Caco-2 (cell line): Measurements from ENCODE around the gene ATP2B1. TPM values are rescaled to one million over a fixed set of nuclear protein-coding genes. Genes with fewer than 3 reads are reported as not detected.

Source experiments
- BruUV-seq: library from RNA; stranded (reverse); fragments of 400-500 nt; replicated peaks from 2 replicates; lab custom pipeline; 2021; lab: Mats Ljungman, UMichigan
- CTCF ChIA-PET: fragments of 300-600 bp; sonication (Branson Sonifier 250); formaldehyde crosslinking; loops from one replicate; lab custom pipeline; 2022; ENCODE audit warnings: antibody characterized with exemption; lab: Charles Lee
- POLR2A ChIA-PET: fragments of 300-600 bp; sonication (Branson Sonifier 250); formaldehyde crosslinking; loops from one replicate; lab custom pipeline; 2022; ENCODE audit warnings: antibody characterized with exemption; lab: Charles Lee
- DNase-seq, 2 experiments: peaks; one replicate each; pipeline versions ENCODE4 v3.0.0 to v3.0.0-alpha.2; 2020 to 2022
- H3K27me3 ChIP-seq: replicated peaks from 2 replicates; pipeline ENCODE4 v1.6.0; 2011; ENCODE audit warnings: low read length; ENCODE audit not compliant: control insufficient read depth, insufficient read depth
- H3K36me3 ChIP-seq: 2 replicates; pipeline ENCODE4 v1.5.1; 2011; ENCODE audit warnings: low read length; ENCODE audit not compliant: control insufficient read depth, insufficient read depth
- H3K4me1 ChIP-seq: fragments of 250-450 bp; sonication (Bioruptor Pico); 2 replicates; pipeline ENCODE4 v1.5.1; 2020; ENCODE audit warnings: mild to moderate bottlenecking
- H3K4me3 ChIP-seq: 2 replicates; pipeline ENCODE4 v1.5.1; 2011; ENCODE audit warnings: low read depth, mild to moderate bottlenecking, control low read depth, low read length
- H3K9me3 ChIP-seq: fragments of 250-450 bp; sonication (Bioruptor Pico); 2 replicates; pipeline ENCODE4 v1.5.1; 2020; ENCODE audit warnings: mild to moderate bottlenecking, moderate library complexity
- H3K27ac Mint-ChIP-seq: one replicate; pipeline ENCODE4 v1.8.0; 2022; ENCODE audit warnings: mixed read lengths; ENCODE audit not compliant: unreplicated experiment
- H3K27me3 Mint-ChIP-seq: one replicate; pipeline ENCODE4 v1.8.0; 2022; ENCODE audit warnings: mixed read lengths; ENCODE audit not compliant: insufficient read depth, unreplicated experiment
- H3K36me3 Mint-ChIP-seq: one replicate; pipeline ENCODE4 v1.8.0; 2022; ENCODE audit warnings: mild to moderate bottlenecking, mixed read lengths; ENCODE audit not compliant: insufficient read depth, unreplicated experiment
- H3K4me1 Mint-ChIP-seq: one replicate; pipeline ENCODE4 v1.8.0; 2022; ENCODE audit warnings: low read depth, mixed read lengths; ENCODE audit not compliant: unreplicated experiment
- H3K4me3 Mint-ChIP-seq: one replicate; pipeline ENCODE4 v1.8.0; 2022; ENCODE audit warnings: mild to moderate bottlenecking, moderate library complexity, mixed read lengths; ENCODE audit not compliant: unreplicated experiment
- H3K9me3 Mint-ChIP-seq: one replicate; pipeline ENCODE4 v1.8.0; 2022; ENCODE audit warnings: mixed read lengths; ENCODE audit not compliant: unreplicated experiment
- intact Hi-C: fragments of 100-400 bp; cut with micrococcal nuclease; formaldehyde crosslinking; loops from one replicate; pipeline ENCODE4 v1.10.0; 2022; ENCODE audit not compliant: unreplicated experiment
- total RNA-seq: library from RNA; stranded (reverse); gene quantifications from 2 replicates; pipeline ENCODE4 v1.2.3, GENCODE V29; 2022
- TF ChIP-seq, protein P1 (sequence below), 2 experiments: fragments of 200-600 bp in 1 of 2; IDR thresholded peaks; 1 replicate in 1 of 2; 2 replicates in 1 of 2; pipeline versions ENCODE4 v1.5.1 to v1.8.0; 2011 to 2022; ENCODE audit warnings: antibody characterized with exemption in 1 of 2, control low read depth in 1 of 2, inconsistent platforms in 1 of 2, low read depth in 1 of 2, low read length in 1 of 2, mild to moderate bottlenecking in 1 of 2, moderate library complexity in 1 of 2; ENCODE audit not compliant: insufficient read depth in 1 of 2, severe bottlenecking in 1 of 2, unreplicated experiment in 1 of 2

The ATP2B1 gene
- total RNA-seq, 1 experiment from 2014 or later, result 107 TPM

DNA sequence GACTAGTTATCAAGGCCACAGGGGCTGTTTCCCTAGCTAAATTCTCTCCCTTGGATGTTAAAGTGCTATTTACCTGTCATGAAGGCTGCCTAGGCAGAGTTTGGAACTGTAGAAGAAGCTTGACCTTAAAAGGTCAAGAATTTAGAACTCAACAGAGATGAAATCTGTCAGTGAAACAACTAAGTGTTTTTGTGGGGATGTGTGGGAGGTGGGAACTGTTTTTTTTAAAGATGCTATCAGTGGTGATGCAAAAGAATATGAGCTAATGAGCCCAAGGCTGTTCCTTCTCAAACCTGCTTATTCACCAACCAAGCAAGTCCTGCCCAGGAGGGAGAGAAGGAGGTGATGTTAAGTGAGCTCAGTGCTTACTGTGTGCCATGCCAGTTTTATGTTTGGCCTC is 142.0 kb downstream of the ATP2B1 start:
- H3K27me3 ChIP-seq, result no peaks in the 10 kb centered on the region
- H3K36me3 ChIP-seq, result no peaks in the 10 kb centered on the region
- H3K9me3 ChIP-seq, result no peaks in the 10 kb centered on the region
- Mint-ChIP-seq H3K27ac (peak overlapping the region; percentile 58), H3K27me3 (no peaks in the 10 kb centered on the region), H3K4me3 (no peak overlapping the region), H3K36me3 (no peaks in the 10 kb centered on the region), H3K4me1 (peaks cover 39% of the 10 kb centered on the region), H3K9me3 (peaks cover 7% of the 10 kb centered on the region)
- intact Hi-C loops, result no loop called here
- TF ChIP-seq, protein P1, sequence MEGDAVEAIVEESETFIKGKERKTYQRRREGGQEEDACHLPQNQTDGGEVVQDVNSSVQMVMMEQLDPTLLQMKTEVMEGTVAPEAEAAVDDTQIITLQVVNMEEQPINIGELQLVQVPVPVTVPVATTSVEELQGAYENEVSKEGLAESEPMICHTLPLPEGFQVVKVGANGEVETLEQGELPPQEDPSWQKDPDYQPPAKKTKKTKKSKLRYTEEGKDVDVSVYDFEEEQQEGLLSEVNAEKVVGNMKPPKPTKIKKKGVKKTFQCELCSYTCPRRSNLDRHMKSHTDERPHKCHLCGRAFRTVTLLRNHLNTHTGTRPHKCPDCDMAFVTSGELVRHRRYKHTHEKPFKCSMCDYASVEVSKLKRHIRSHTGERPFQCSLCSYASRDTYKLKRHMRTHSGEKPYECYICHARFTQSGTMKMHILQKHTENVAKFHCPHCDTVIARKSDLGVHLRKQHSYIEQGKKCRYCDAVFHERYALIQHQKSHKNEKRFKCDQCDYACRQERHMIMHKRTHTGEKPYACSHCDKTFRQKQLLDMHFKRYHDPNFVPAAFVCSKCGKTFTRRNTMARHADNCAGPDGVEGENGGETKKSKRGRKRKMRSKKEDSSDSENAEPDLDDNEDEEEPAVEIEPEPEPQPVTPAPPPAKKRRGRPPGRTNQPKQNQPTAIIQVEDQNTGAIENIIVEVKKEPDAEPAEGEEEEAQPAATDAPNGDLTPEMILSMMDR (IDR thresholded peaks at IDR 0.05; ENCODE audit: insufficient read depth in 1 of 2, low read depth in 1 of 2, low read length in 1 of 2, severe bottlenecking in 1 of 2, unreplicated experiment in 1 of 2), result no peak
- no TSS peak for BruUV-seq
- POLR2A ChIA-PET, result no interaction called here
- H3K4me1 ChIP-seq, result peaks cover 37% of the 10 kb centered on the region
- no peak overlapping the region for H3K4me3 ChIP-seq
- CTCF ChIA-PET, result no interaction called here
- DNase-seq, result no peak

DNA sequence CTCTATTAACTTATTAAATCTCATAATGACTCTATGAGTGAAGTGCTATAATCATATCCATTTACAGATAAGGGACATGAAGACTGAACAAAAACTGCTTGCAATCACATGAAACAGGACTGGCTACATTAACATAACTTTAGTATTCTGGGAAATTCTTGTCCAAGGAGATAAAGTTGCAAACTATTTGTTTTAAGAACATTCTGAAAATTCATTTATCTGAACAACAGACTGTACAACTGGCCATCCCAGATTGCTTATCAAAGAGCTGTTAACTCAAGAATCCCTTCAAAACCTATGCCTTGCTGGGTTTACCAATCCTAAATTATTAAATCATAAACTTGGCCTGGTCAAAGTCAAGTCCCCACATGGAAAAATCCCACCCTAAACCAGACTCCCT is 143.6 kb downstream of the ATP2B1 start:
- Mint-ChIP-seq H3K4me1 (peaks cover 35% of the 10 kb centered on the region), H3K4me3 (no peak overlapping the region), H3K9me3 (peaks cover 7% of the 10 kb centered on the region), H3K36me3 (no peaks in the 10 kb centered on the region), H3K27ac (no peak overlapping the region), H3K27me3 (no peaks in the 10 kb centered on the region)
- BruUV-seq, result no TSS peak
- DNase-seq, result no peak
- Histone ChIP-seq H3K27me3 (no peaks in the 10 kb centered on the region), H3K36me3 (no peaks in the 10 kb centered on the region), H3K4me3 (no peak overlapping the region), H3K9me3 (no peaks in the 10 kb centered on the region), H3K4me1 (peaks cover 37% of the 10 kb centered on the region)
- intact Hi-C loops, result no loop called here
- ChIA-PET POLR2A (no interaction called here), CTCF (no interaction called here)
- TF ChIP-seq, protein P1 (IDR thresholded peaks at IDR 0.05; ENCODE audit: insufficient read depth in 1 of 2, low read depth in 1 of 2, low read length in 1 of 2, severe bottlenecking in 1 of 2, unreplicated experiment in 1 of 2), result no peak

DNA sequence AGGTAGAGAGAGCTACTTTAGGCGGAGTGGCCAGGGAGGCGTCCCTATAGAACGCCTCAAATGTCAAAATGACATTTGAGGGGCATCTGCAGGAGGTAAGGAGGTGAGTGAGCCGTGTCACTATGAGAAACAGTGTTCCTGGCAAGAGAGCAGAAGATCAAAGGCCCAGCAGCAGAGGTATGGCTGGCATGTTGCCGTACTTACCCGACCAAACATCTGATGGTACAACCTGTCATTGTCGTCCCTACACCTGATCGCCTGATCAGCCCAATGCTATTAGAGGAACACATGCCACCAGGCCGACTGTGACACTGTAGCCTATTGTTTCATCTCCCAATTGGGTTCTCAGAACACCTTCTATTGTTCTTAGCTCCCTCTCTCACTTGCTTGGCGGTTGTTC is 148.9 kb downstream of the ATP2B1 start:
- no peaks in the 10 kb centered on the region for H3K9me3 ChIP-seq
- POLR2A ChIA-PET, result no interaction called here

More for the DNA sequence above, 148.9 kb downstream of the ATP2B1 start:
- no peak overlapping the region for H3K4me3 ChIP-seq
- BruUV-seq, result no TSS peak
- intact Hi-C loops, result no loop called here
- peaks cover 5% of the 10 kb centered on the region for H3K4me1 ChIP-seq
- H3K4me3 Mint-ChIP-seq, result no peak overlapping the region
- no peaks in the 10 kb centered on the region for H3K27me3 ChIP-seq
- H3K9me3 Mint-ChIP-seq, result no peaks in the 10 kb centered on the region
- no peaks in the 10 kb centered on the region for H3K27me3 Mint-ChIP-seq
- H3K27ac Mint-ChIP-seq, result no peak overlapping the region
- H3K36me3 Mint-ChIP-seq, result no peaks in the 10 kb centered on the region
- DNase-seq, result no peak
- H3K36me3 ChIP-seq, result no peaks in the 10 kb centered on the region
- no peaks in the 10 kb centered on the region for H3K4me1 Mint-ChIP-seq
- CTCF ChIA-PET, result no interaction called here
- TF ChIP-seq, protein P1 (IDR thresholded peaks at IDR 0.05; ENCODE audit: insufficient read depth in 1 of 2, low read depth in 1 of 2, low read length in 1 of 2, severe bottlenecking in 1 of 2, unreplicated experiment in 1 of 2), result no peak
